Measurements from ENCODE around the gene XG.
"Not testable (repeated sequence)": the region's sequence is repeated elsewhere in the genome, so short reads cannot be mapped to it uniquely, and the experiment has no call there.

Gene XG

DNA sequence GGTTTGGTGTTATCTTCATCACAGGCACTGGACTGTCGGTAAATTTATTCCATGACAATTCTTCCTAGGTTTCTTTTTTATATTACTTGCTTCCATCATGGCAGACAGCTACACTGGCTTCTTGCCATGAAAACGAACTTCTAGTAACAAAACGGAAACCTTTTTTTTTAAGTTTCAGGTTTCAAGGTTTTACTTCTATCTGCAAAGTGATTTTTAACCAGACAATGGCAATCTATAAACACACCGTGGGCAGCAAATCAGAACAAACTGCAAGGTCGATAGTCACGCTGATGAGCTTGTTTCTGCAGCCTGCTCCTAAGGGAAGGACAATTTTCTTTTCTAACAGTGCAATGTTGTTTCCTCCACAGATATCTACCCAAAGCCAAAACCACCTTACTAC, 29.9 kb downstream of the XG start:
- DNase-seq, result no peak

DNA sequence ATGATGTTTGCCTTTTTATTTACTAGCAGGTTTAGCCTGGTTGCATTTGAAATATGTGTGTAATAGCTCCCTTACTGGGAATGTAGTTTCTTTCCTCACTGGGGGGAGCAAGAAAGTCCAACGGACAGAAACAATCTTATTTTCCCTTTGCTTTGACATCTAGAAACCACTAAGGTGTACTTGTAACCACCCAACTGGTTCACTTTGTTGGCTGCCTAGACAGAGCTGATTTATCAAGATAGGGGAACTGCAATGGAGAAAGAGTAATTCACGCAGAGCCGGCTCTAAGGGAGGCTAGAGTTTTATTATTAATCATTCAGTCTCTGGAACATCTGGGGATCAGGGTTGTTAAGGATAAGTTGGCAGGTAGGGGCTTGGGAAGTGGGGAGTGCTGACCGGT, 30.3 kb downstream of the XG start:
- DNase-seq, result no peak

DNA sequence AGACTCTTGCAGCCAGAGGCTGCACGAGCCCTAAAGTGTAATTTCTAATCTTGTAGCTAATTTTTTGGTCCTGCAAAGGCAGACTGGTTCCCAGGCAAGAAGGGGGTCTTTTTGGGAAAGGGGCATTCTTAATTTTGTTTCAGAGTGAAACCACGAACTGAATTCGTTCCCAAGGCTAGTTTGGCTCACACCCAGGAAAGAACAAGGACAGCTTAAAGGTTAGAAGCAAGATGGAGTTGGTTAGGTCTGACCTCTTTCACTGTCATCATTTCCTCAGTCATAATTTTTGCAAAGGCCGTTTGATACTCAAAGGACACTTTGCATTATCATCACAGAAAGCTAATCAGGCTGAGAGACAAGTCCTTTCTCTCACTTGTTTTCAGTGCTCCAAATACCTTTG, 30.9 kb downstream of the XG start:
- DNase-seq, result no peak

DNA sequence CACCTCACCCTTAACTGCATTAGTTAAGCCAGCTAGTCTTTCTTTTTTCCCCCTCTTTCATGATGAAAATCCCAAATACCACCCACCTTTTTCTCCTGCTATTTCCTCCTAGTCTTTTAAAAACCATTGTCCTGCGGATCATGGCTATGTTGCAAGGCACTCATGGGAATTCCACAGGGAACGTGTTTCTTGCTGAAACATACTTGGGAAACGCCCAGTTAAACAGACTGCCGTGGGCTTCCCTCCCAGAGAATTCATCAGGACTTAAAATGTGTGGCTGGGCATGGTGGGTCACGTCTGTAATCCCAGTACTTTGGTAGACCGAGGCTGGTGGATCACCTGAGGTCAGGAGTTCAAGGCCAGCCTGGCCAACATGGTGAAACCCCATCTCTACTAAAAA, 32.2 kb downstream of the XG start:
- DNase-seq, result no peak

DNA sequence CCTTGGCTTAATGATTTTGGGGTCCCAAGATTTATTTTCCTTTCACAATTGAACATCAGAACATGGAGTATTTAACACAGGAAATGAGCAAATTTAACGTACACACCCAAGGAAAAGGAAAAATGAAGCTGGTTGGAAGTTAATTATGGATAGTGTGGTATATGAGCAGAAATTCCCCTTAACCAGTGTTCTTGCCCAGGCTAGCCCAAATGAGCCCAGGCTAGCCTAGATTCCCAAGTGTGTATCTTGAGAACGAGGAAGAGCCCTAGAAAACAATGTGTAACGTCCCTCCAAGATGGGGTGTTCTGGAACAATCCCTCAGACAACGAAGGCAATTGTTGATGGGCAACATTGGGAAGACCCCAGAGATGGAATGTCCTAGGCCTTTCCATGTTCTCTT, 33.7 kb downstream of the XG start:
- no peak for DNase-seq

DNA sequence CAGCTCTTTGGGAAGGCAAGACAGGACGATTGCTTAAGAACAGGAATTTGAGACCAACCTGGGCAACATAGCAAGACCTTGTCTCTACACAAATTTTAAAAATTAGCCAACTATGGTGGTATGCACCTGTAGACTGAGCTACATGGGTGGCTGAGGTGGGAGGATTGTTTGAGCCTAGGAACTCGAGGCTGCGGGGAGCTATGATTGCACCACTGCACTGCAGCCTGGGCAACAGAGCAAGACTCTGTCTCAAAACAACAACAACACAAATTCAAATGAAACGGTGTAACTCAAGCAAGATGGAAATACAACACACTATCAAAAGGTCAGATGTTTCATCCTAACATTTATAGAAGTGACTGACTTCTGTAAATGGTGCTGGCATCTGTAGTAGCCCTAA, 37.1 kb downstream of the XG start:
- DNase-seq, result no peak

DNA sequence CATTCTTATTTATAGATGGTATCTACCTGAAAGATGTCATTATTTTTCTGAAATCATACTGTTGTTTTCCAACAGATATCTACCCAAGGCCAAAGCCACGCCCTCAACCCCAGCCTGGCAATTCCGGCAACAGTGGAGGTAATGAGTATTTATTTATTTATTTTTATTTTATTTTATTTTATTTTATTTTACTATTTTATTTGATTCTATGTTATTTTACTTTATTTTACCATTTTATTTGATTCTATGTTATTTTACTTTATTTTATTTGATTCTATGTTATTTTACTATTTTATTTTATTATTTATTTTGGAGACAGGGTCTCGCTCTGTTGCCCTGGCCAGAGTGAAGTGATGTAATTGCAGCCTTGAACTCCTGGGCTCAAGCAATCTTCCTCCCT, 37.7 kb downstream of the XG start:
- no peak for DNase-seq

DNA sequence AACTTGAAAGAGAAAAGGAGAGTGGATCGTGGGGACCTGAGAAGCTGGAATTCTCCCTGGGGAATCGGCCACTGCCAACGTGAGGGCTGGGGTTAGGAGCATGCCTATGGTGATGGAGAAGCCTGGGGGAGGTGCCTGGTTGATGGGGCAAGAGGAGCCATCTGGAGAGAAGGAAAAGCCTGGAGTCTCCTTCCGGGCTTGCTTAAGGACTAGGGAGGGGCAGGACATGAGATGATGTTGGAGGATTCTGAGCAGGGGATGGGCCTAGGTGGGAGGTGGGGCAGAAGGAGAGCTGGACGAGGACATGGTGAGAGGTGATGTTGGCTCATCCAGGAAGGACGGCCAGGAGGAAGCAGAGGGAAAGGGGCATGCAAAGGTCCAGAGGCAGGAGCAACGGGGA, 41.9 kb downstream of the XG start:
- DNase-seq, result no peak

DNA sequence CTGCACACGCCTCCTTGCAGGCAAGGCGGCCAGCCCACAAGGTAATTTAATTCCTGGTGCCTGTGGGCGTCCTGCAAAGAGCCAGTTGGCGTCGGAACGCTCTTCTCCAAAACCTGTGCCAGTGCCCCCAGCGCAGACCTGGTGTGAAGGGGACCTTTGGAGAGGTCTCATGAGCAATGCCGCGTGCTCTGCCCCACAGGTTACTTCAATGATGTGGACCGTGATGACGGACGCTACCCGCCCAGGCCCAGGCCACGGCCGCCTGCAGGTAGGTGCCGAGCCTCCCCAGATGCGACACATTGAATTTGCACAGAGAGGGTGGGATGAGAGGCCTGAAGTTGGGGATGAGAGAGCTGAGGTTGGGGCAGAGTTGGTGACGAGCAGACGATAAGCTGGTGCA, 42.5 kb downstream of the XG start:
- DNase-seq, result no peak

DNA sequence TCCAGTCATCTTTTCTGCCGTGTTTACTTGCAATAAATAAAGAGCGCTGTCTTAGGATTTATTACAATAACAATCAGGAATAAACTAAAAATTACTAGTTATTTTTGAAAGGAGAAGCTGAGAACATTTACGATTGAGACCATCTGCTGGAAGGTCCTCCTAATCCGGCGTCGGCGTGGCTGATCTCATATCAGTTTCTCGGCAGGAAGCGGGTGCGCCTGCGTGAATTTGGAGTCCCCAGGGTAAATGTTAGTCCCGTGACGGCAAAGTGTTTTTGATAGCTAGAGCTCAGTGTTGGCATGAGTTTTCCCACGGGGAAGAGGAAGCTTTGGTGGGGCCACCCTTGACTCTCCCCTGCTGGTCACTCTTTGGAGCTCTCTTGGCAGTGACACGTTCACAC, 45.0 kb downstream of the XG start:
- DNase-seq, result not testable (repeated sequence)

DNA sequence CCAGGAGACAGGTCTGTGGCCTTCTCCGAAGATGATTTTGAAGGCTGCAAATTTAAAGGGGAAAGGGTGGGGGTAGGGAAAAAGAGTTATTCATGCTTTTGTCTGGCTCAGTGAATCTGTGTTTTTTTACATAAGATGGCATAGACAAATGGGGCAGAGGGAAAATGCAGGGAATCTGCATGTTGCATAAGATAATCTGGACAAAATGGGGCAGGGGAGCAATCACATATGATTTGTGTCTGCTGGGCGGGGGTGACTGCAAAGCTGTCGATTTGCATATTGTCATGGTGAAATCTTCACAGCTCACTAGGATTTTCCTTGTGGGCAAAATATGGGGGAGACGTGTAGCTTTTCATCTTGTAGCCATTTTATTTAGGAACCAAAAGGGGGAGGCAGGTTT, 47.5 kb downstream of the XG start:
- no peak for DNase-seq

DNA sequence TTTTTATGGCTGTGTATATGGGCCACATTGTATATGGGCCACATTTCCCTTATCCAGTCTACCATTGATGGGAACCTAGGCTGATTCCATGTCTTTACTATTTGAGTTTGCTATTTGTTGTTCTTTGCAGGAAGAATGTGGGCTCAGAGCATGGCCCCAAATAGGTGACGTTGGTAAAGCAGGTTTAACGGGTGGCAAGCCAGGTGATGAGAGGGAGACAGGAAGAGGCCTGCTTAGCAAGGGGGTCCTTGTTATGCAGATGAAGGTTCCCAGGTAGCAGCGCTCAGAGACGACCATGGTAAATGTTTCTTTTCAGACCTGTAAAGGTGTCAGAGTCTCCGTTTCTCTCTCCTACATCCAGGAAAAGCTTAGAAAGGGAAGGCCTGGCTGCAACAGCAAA, 48.1 kb downstream of the XG start:
- DNase-seq, result not testable (repeated sequence)

DNA sequence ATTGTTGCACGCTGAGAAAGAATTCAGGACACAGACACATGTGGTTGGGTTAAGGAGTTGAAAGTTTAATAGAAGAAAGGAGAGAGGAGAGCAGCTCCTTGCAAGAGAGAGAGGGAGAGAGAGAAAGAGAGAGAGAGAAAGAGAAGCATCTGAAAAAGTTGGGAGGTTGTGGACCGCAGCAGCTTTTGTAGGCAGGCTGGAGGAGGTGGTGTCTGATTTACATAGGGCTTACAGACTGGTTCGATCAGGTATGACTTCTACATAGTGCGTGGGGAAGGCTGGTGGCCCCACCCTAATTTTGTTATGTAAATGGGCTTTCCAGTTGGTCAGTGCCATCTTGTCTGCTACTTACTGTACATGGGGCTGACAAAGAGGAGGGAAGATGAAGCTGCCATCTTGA, 49.4 kb downstream of the XG start:
- no peak for DNase-seq

DNA sequence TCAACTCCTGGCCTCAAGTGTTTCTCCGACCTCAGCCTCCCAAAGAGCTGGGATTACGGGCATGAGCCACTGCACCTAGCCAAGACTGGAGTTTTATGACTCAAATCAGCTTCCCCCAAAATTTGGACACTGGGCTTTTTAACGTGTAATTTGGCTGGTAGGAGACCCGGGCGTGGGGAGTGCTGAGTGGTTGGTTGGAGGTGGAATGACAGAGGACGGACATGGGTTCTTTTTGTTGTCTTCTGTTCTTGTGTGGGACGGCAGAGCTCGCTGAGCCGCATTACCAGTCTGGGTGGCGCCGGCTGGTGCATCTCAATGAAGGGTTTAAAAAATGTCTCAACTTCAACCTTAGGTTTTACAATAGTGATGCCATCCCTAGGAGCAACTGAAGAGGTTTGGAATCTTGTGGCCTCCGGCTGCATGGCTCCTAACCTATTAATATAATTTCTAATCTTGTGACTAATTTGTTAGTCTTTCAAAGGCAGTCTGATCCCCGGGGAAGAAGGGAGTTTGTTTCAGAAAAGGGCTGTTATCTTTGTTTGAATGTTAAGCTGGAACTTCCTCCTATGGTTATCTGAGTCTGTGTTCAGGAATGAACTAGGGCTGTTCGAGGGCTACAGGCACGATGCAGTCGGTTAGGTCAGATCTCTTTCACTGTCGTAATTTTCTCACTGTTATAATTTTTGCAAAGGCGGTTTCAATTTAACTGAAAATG, 50.7 kb downstream of the XG start:
- DNase-seq, result not testable (repeated sequence)

DNA sequence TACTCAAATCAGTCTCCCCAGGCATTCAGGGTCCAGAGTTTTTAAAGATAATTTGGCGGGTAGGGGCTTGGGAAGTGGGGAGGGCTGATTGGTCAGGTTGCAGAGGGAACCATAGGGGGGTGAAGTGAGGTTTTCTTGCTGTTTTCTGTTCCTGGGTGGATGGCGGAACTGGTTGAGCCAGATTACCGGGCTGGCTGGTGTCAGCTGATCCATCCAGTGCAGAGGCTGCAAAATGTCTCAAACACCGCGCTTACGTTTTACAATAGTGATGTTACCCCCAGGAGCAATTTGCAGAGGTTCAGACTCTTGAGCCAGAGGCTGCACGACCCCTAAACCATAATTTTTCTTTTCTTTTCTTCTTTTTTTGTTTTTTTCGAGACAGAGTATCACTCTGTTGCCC, 51.6 kb downstream of the XG start:
- DNase-seq, result not testable (repeated sequence)

DNA sequence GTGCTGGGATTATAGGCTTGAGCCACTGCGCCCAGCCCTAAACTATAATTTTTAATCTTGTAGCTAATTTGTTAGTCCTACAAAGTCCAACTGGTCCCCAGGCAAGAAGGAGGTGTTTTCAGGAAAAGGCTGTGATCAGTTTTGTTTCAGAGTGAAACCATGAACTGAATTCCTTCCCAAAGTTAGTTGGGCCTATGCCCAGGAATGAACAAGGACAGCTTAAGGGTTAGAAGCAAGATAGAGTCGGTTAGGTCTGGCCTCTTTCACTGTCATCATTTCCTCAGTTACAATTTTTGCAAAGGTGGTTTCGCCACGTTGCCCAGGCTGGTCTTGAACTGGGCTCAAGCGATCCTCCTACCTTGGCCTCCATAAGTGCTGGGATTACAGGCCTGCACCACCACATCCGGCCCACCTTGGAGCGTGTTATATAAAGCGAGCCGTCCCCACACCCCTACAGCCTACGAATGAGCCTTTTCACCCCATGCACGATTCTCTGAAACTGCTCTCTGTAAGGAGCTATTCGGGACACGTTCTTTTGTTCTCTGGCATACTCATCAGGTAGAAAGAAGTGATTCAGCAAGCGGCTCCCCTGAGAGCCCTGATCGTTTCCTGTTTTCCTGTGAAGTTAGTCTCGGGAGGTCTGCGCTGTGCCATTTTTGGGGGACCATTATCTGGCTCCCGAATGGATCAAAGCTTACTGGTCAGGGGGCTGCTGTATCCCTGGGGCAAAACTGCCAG, 52.4 kb downstream of the XG start:
- not testable (repeated sequence) for DNase-seq

DNA sequence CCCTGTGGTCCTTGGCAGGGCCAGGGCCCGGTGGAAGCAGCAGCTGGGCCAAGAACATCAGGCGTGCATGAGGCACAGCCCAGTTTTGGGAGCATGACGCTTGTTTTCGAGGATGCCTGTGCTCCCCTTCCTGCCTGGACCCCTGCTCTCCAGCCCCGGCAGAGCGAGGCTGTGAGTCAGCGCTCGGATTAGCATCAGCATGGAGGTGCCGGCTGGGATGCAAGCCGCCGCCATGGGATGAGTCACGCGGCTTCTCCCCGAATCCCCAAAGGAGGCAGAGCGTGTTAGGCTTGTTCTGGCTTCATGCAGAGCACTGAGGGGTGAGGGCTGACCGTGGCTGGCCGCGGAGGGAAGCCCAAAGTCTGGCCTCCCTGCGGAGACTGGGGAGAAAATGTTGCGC, 53.0 kb downstream of the XG start:
- not testable (repeated sequence) for DNase-seq

DNA sequence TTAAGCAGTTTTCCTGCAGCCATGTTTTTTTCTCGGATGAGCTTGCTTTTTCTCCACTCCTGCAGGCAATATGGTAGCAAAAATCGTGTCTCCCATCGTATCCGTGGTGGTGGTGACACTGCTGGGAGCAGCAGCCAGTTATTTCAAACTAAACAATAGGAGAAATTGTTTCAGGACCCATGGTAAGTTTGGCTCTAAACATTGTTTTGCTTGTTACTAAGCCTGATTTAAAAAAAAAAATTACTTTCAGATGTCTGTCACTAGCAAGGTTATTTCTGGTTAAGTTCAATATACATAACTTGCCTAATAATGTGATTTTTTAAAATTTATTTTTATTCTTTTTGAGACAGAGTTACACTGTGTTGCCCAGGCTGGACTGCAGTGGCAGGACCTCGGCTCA, 59.4 kb downstream of the XG start:
- DNase-seq, result no peak

DNA sequence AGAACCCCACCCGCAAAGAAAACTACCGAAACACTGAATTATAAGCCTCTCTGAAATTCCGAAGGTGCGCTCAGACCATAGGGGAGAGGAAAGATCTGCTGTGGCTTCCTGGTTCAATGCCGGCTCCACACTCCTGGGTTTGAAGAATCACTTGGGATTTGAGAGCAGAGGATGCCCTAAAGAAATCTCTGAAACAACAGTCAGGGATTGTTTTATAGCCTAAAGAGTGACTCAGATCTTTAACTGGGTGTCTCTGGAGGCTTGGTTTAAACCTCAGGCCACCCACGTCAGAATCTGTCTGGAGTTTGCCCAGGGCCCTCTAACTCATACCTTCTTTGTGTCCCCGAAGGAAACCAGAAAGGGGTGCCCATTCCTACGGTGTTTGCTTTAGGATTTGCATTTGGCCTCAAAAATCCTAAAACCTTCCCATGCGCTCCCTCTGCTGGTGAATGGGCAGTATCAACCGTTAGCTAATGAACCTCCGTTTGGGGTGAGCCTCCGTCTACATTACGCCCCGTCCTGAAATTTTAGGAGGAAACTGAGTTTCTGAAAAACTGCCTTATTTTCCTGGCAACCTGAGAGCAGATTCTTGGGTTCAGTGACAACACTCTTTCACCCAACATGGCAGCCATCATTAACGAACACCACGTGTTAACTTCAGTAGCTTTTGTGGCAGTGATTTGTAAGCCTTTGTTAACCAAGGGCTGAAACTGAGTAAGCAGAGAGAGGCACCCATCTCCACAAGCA, 60.5 kb downstream of the XG start:
- peak in 3 of 4 experiments; percentile 1 to 17 (median 1) for DNase-seq

DNA sequence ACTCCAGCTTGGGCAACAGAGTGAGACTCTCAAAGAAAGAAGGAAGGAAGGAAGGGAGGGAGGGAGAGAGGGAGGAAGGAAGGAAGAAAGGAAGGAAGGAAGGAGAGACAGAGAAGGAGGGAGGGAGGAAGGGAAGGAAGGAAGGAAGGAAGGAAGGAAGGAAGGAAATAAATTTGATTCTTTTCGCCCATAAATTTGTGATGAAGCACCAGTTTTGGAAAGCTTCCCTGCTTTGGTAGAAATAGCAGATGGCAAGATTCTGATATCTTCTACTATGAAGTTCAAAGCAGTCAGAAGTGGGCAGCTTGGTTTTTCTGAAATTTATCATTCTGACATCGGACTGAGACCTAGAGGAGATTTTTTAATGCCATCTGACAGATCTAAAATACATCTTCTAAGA, 65.2 kb downstream of the XG start:
- DNase-seq, result no peak

DNA sequence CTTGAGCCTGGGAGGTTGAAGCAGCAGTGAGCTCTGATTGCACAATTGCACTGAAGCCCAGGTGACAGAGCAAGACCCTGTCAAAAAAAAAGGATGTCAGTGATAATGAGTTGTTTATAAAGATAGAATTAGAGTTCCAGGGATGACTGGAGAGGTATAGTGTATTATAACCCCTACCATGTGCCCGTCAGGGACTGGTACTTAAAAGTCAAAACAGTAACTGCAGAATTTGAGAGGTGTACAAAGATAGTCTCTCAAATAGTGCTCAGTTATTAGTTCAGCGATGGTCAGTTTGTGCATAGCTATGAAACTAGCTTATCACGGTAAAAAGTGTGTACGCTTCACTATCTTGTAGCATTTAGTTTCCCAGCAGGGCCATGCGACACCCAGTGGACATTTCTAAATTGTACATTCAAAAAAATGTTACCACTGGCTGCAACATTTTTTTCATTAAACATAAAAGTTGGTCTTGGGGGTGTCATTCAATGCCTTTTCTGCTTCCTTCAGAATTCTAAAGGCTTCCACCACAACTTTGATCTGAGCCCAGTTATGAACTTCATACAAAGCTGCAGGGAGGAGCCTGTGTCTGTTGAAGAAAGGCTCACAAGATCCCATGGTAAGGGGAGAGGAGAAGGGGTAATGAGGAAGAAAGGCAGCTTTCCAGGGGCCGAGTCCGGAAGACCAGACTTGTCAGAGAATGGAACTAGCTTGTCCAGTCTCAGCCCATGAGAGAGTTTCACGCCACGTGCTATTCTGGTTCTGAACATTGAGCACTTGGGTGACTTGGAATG, 67.7 kb downstream of the XG start:
- no peak for DNase-seq

DNA sequence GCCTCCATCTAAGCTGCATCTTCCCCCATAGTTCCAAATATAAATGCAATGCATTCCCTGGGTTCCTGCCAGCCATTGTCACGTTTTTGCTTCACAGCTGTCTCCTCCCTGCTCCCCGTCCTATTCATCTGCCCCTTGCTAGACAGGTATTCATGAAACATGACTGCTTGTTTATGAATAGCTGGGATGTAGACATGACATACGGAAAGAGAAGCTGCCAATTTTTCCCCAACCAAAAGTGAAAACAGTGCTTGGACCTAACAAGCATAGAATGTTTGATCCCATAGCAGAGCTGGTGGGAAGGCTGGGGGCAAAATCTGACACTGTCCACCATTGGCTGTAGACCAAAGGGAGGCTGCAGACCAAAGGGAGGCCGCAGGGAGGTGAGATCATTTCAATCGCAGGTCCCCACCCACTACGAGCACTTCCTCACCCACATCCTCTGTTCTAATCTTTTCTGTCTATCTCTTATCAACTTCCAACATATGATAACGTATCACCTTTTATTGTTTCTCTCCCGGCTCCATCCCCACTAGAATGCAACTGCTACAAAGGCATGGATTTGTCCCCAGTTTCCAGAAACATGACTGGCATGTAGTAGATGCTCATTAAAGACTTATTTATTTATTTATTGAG, 68.4 kb downstream of the XG start:
- DNase-seq, result no peak
